HEK293 (cell line): ENCODE measurements around the gene STAB1.

Experiments used
- KLF16 ChIP-seq: fragments of 450-650 bp; formaldehyde crosslinking; IDR thresholded peaks from 2 replicates; pipeline ENCODE4 v1.5.1; 2017; ENCODE audit warnings: missing biosample characterization, missing genetic modification characterization
- YY2 ChIP-seq: fragments of 450-650 bp; formaldehyde crosslinking; IDR thresholded peaks from 2 replicates; pipeline ENCODE4 v1.5.1; 2016; ENCODE audit warnings: missing biosample characterization, missing genetic modification characterization
- ZNF677 ChIP-seq: fragments of 450-650 bp; IDR thresholded peaks from 2 replicates; pipeline ENCODE4 v1.5.0; 2018; ENCODE audit warnings: missing biosample characterization, mild to moderate bottlenecking, missing genetic modification characterization, moderate library complexity
- TF ChIP-seq, protein P1 (sequence below): fragments of 450-650 bp; formaldehyde crosslinking; IDR thresholded peaks from 2 replicates; pipeline ENCODE4 v1.5.1; 2016; ENCODE audit warnings: missing biosample characterization, missing genetic modification characterization

DNA sequence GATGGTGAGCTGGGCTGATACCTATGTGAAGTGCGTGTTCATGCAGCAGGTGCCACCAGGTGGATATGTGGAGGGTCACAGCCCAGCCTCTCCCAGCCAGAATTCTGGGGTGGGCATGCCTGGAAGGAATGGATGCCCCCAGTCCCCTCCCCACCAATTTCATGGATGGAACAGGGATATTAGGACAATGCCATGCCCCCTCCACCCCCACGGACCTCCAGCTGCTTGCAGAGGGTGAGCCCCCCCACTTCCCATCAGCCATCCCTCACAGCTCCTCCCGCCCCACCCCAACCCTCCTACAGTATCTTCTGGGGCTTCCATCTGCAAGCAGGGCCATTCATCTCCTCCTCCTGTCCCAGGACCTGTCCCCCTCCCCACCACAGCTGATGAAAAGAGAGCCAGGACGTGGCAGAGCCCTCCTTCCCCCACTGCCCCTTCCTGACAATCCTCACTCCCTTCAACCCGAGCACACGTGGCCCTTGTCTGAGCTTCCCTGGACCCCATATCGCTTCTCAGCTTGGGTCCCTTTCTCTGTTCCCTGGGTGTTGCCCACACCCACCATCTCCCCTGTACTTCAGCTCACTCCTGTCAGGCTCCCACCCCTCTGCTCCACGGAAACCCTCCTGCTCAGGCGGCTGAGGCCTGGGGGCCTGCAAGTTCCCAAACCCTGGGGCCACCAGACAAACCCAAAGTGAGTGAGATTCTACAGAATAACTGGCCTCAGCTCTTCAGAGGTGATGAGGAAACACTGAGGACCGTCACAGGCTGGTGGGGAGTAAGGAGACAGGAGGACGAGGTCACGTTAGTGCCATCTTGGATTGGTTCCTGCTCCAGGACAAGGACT, 47.4 kb upstream of the STAB1 start:
- TF ChIP-seq KLF16 (no peak), ZNF677 (tag by site-specific recombination) (no peak), YY2 (tag by site-specific recombination) (no peak)
- TF ChIP-seq, protein P1, sequence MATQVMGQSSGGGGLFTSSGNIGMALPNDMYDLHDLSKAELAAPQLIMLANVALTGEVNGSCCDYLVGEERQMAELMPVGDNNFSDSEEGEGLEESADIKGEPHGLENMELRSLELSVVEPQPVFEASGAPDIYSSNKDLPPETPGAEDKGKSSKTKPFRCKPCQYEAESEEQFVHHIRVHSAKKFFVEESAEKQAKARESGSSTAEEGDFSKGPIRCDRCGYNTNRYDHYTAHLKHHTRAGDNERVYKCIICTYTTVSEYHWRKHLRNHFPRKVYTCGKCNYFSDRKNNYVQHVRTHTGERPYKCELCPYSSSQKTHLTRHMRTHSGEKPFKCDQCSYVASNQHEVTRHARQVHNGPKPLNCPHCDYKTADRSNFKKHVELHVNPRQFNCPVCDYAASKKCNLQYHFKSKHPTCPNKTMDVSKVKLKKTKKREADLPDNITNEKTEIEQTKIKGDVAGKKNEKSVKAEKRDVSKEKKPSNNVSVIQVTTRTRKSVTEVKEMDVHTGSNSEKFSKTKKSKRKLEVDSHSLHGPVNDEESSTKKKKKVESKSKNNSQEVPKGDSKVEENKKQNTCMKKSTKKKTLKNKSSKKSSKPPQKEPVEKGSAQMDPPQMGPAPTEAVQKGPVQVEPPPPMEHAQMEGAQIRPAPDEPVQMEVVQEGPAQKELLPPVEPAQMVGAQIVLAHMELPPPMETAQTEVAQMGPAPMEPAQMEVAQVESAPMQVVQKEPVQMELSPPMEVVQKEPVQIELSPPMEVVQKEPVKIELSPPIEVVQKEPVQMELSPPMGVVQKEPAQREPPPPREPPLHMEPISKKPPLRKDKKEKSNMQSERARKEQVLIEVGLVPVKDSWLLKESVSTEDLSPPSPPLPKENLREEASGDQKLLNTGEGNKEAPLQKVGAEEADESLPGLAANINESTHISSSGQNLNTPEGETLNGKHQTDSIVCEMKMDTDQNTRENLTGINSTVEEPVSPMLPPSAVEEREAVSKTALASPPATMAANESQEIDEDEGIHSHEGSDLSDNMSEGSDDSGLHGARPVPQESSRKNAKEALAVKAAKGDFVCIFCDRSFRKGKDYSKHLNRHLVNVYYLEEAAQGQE, result no peak
